Measurements from ENCODE around the gene ZC3H10.

The ZC3H10 gene

DNA sequence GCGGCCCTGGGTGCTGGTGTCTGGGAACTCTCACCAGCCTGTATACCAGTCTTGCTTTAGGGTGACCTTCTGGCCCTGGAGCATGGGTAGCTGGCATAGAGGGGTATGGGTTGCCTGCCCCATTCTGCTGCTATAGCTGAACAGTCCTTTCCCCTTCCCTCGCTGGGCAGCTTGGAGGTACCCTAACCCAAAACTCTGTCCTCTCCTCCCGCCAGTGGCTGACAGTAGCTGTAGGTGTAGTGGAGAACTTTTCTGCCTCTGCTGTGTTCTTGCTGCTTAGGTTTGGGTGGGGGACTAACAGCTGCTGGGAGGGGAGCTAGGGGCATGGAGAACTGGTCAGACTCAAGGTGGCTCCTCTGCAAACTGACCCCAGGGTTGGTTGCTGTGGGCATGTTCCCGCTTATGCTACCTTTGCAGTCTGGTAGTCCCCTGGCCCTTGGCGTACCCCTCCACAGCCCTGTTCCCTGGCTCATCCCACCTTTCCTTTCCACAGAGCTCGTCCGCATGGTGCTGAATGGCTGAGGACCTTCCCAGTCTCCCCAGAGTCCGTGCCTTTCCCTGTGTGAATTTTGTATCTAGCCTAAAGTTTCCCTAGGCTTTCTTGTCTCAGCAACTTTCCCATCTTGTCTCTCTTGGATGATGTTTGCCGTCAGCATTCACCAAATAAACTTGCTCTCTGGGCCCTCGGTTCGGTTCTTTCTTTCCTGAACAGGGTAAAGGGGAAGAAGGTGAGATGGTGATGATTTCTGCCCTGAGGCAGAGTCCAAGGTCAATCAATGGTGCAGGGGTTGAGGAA is 43.0 kb downstream of the ZC3H10 start:
- DNase-seq = no peak
- Mint-ChIP-seq H3K9me3 (no peaks in the 10 kb centered on the region), H3K4me3 (peak overlapping the region; percentile 92), H3K4me1 (peaks cover 55% of the 10 kb centered on the region), H3K27ac (peak overlapping the region; percentile 96), H3K36me3 (ENCODE audit: low read depth) (peaks cover 61% of the 10 kb centered on the region), H3K27me3 (ENCODE audit: low read depth, poor library complexity) (no peaks in the 10 kb centered on the region)
- TF ChIP-seq, protein P1, sequence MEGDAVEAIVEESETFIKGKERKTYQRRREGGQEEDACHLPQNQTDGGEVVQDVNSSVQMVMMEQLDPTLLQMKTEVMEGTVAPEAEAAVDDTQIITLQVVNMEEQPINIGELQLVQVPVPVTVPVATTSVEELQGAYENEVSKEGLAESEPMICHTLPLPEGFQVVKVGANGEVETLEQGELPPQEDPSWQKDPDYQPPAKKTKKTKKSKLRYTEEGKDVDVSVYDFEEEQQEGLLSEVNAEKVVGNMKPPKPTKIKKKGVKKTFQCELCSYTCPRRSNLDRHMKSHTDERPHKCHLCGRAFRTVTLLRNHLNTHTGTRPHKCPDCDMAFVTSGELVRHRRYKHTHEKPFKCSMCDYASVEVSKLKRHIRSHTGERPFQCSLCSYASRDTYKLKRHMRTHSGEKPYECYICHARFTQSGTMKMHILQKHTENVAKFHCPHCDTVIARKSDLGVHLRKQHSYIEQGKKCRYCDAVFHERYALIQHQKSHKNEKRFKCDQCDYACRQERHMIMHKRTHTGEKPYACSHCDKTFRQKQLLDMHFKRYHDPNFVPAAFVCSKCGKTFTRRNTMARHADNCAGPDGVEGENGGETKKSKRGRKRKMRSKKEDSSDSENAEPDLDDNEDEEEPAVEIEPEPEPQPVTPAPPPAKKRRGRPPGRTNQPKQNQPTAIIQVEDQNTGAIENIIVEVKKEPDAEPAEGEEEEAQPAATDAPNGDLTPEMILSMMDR (IDR thresholded peaks at IDR 0.05) = no peak

DNA sequence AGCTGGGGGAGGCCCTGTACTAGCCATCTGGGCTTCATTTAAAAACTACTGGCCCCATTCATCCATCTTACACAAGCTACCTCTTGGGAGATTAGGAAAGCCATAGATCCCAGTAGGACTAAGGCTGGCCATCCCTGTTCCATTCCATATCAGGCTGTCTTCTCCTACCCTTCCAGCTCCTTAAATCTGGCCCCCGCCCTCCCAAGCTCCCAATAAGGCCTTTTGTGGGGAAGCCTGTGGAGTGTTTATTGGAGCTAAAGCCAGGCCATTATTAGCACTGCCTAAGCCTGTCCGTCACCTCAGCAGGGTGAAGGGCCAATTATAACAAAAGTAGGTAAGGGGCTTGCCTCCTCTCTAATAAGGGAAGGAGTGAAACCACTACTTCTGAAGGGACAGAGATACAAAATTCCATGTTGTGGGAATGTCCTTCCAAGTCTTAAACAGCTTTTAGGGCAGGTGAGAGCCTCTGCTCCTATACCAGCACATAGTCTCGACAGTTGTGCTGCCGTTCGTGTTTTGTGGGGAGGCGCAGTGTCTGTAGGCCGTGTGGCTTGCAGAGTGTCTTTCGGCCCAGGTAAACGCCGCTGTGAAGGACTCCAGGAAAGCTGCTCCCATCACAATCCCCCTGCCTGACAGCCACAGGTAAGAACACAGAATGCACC is 43.8 kb downstream of the ZC3H10 start:
- no peak for DNase-seq
- Mint-ChIP-seq H3K4me1 (peaks cover 55% of the 10 kb centered on the region), H3K27me3 (ENCODE audit: low read depth, poor library complexity) (peaks cover 3% of the 10 kb centered on the region), H3K36me3 (ENCODE audit: low read depth) (peaks cover 61% of the 10 kb centered on the region), H3K27ac (peak overlapping the region; percentile 90), H3K4me3 (peak overlapping the region; percentile 92), H3K9me3 (no peaks in the 10 kb centered on the region)
- TF ChIP-seq, protein P1 (IDR thresholded peaks at IDR 0.05) = no peak

DNA sequence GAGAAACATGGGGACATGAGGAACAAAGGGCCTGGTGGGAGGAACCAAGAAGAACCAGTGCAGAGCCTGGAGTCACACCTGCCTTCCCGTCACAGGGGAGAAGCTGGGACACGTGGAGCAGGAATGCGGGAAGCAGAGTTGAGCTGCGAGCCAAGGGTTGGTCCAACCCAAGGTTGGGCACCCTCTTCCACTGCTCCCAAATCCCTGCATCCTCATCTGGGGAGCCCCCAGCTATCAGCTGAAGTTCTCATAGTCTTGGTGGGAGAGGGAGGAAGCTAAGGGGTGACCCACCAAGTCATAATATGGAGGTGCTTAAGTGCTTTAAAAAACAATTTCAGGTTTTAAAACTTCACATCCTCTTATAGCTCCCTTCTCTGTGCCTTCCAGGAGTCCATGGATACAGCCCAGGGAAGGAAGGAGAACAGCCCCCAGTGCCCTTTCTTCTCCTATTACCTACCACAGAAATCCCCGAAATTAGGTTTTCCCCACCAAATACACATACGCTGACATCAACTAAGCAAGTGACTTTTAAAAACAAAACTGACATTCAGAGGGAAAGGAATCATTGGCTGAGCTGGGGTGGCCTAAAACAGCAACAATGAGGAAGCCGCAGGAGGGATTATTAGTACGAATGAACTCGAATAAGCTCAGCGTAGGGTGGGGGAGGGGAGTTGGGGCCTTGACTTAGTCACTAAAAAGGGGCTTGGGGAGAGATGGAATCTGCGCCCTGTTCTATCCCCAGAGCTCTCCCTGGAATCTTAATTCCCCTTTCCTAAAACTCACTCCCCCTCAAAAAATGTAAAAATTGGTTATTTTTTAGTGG is 44.6 kb downstream of the ZC3H10 start:
- Mint-ChIP-seq H3K36me3 (ENCODE audit: low read depth) (peaks cover 66% of the 10 kb centered on the region), H3K27ac (peak overlapping the region; percentile 90), H3K4me3 (no peak overlapping the region), H3K9me3 (no peaks in the 10 kb centered on the region), H3K27me3 (ENCODE audit: low read depth, poor library complexity) (peaks cover 3% of the 10 kb centered on the region), H3K4me1 (peaks cover 48% of the 10 kb centered on the region)
- TF ChIP-seq, protein P1 (IDR thresholded peaks at IDR 0.05) = no peak
- DNase-seq = no peak

DNA sequence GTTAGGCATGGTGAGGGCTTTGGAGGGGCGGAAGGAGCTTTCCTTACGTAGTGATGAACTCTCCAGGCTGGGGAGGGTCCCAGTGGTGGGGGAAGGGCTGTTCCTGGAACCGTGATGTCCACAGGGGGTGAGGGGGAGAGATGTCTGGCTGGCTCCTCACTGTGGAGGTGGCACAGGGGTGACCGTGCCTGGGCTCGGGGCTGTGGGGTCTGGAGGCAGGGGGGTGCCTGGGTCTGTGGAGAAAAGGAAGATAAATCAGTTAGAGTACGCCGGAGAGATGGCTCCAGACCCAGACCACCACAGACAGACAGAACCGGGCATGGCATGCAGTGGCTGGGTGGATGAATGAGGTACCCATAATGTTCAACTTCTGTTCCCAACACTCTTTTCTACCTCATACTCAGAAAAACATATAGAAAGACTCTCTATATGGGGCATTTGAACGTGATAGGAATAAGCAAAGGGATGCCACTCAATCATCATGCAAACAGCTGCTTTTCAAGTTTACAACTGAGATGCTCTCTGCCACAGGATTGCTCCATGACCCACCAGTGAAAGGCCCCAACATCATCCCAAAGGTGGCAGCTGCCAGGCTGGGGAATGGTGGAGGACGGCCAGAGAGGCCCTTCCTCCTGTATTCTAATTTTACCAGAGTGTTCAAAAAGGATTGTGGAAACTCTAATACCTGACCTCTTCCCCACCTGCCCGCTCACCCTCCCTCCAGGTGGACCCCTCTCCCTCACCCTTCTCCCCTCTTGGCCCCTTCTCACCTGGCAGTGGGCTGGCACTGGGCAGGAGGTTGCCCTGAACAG is 45.7 kb downstream of the ZC3H10 start:
- peaks cover 3% of the 10 kb centered on the region for H3K27me3 Mint-ChIP-seq (ENCODE audit: low read depth, poor library complexity)
- TF ChIP-seq, protein P1 (IDR thresholded peaks at IDR 0.05) = no peak
- H3K4me3 Mint-ChIP-seq = no peak overlapping the region
- H3K9me3 Mint-ChIP-seq = no peaks in the 10 kb centered on the region
- peaks cover 72% of the 10 kb centered on the region for H3K36me3 Mint-ChIP-seq (ENCODE audit: low read depth)
- peaks cover 45% of the 10 kb centered on the region for H3K4me1 Mint-ChIP-seq
- peak overlapping the region; percentile 89 for H3K27ac Mint-ChIP-seq
- DNase-seq = no peak

DNA sequence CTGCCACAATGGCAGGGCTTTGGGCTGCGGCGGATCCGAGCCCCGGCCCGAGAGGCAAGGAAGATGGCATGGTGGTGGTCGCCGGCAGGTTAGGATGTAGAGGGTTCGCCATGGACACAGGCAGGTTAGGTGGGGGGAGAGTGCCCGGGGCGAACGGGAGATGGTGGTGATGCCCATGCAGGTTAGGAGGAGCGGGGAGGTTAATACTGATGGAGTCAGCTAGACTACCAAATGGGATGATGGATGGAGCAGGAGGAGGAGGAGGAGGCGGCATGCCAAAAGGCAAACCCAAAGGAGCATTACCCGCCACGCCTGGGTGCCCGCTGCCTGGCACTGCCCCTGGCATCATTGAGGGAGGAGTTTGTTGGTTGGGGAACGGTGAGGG is 46.3 kb downstream of the ZC3H10 start:
- Mint-ChIP-seq H3K9me3 (no peaks in the 10 kb centered on the region), H3K27ac (peak overlapping the region; percentile 25), H3K36me3 (ENCODE audit: low read depth) (peaks cover 75% of the 10 kb centered on the region), H3K27me3 (ENCODE audit: low read depth, poor library complexity) (peaks cover 3% of the 10 kb centered on the region), H3K4me1 (peaks cover 40% of the 10 kb centered on the region), H3K4me3 (no peak overlapping the region)
- no peak for DNase-seq
- TF ChIP-seq, protein P1 (IDR thresholded peaks at IDR 0.05) = no peak

Data from nephron progenitor cell (in vitro differentiated cells).